Measurements from ENCODE around the gene PARP1.
"Not testable (repeated sequence)": the region's sequence is repeated elsewhere in the genome, so short reads cannot be mapped to it uniquely, and the experiment has no call there.

PARP1 gene

DNA sequence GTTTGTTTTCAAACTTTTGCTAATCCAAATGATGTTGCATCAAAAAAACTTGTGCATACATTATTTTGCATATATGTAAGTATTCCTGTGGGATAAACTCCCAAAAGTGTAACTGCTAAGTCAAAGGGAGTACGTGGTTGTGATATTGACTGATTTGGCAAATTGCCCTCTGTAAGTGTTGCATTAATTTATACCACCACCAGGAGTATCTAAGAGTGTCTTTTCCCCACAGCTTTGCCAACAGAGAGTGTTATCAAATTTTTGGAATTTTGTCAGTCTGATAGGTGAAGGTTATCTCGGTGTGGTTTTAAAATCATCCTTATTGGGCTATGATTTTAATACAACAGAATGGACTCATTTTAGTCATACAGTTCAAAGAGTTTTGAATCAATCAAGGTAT lies 30.1 kb upstream of the PARP1 start:
- no peak overlapping the region for H3K4me3 ChIP-seq (ENCODE audit: insufficient read length, low read depth)
- no peaks in the 10 kb centered on the region for H3K27me3 ChIP-seq (ENCODE audit: insufficient read depth, insufficient read length)
- DNase-seq (ENCODE audit: low read depth, low spot score) = no peak
- no peaks in the 10 kb centered on the region for H3K36me3 ChIP-seq (ENCODE audit: insufficient read depth, insufficient read length, low read length)
- H3K9ac ChIP-seq (ENCODE audit: insufficient read length, low read depth) = no peak overlapping the region
- TF ChIP-seq ZNF274 (IDR thresholded peaks at IDR 0.05; ENCODE audit: low read depth, low read length) (no peak), YY1 (IDR thresholded peaks at IDR 0.05; ENCODE audit: insufficient read depth, insufficient read length) (no peak)
- H3K9me3 ChIP-seq (ENCODE audit: insufficient read depth, low read length) = no peaks in the 10 kb centered on the region
- no peaks in the 10 kb centered on the region for H3K4me1 ChIP-seq (ENCODE audit: insufficient read depth, insufficient read length)

GRCh38 chr1:226436855-226437491 lies 29.1 kb upstream of the PARP1 start:
- TF ChIP-seq YY1 (IDR thresholded peaks at IDR 0.05; ENCODE audit: insufficient read depth, insufficient read length) (no peak), ZNF274 (IDR thresholded peaks at IDR 0.05; ENCODE audit: low read depth, low read length) (no peak), SUZ12 (IDR thresholded peaks at IDR 0.05; ENCODE audit: extremely low read depth, insufficient read depth, insufficient read length) (no peak)
- no peak overlapping the region for H3K9ac ChIP-seq (ENCODE audit: insufficient read length, low read depth)
- no peak overlapping the region for H3K4me3 ChIP-seq (ENCODE audit: insufficient read length, low read depth)
- no peak for DNase-seq (ENCODE audit: low read depth, low spot score)
- H3K27me3 ChIP-seq (ENCODE audit: insufficient read depth, insufficient read length) = no peaks in the 10 kb centered on the region
- peaks cover 4% of the 10 kb centered on the region for H3K4me1 ChIP-seq (ENCODE audit: insufficient read depth, insufficient read length)
- no peaks in the 10 kb centered on the region for H3K9me3 ChIP-seq (ENCODE audit: insufficient read depth, low read length)
- H3K36me3 ChIP-seq (ENCODE audit: insufficient read depth, insufficient read length, low read length) = no peaks in the 10 kb centered on the region

GRCh38 chr1:226436472-226436854 lies 28.6 kb upstream of the PARP1 start:
- Histone ChIP-seq H3K9ac (ENCODE audit: insufficient read length, low read depth) (no peak overlapping the region), H3K9me3 (ENCODE audit: insufficient read depth, low read length) (no peaks in the 10 kb centered on the region), H3K36me3 (ENCODE audit: insufficient read depth, insufficient read length, low read length) (no peaks in the 10 kb centered on the region), H3K4me3 (ENCODE audit: insufficient read length, low read depth) (no peak overlapping the region), H3K4me1 (ENCODE audit: insufficient read depth, insufficient read length) (peaks cover 4% of the 10 kb centered on the region), H3K27me3 (ENCODE audit: insufficient read depth, insufficient read length) (no peaks in the 10 kb centered on the region)
- TF ChIP-seq YY1 (IDR thresholded peaks at IDR 0.05; ENCODE audit: insufficient read depth, insufficient read length) = no peak
- no peak for TF ChIP-seq ZNF274 (IDR thresholded peaks at IDR 0.05; ENCODE audit: low read depth, low read length)
- TF ChIP-seq SUZ12 (IDR thresholded peaks at IDR 0.05; ENCODE audit: extremely low read depth, insufficient read depth, insufficient read length) = no peak
- DNase-seq (ENCODE audit: low read depth, low spot score) = no peak

DNA sequence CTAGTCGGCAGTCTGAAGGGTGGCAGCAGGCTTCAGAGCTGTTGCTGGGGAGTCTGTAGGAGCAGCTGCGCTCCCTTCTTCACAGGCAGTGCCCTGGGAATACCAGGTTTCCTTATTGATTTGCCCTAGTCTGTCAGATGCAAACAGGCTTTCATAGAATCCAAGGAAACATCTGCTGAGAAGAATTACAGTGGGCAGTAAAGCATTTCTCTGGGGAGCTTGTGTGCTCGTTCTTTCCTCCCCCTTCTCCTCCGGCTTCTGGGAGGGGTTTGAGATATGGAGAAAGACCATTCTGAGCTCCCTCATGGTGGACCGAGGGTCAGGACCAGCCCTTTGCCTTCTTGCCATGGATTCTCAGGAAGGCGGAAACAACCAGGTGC lies 25.4 kb upstream of the PARP1 start:
- Histone ChIP-seq H3K4me1 (ENCODE audit: insufficient read depth, insufficient read length) (peaks cover 13% of the 10 kb centered on the region), H3K36me3 (ENCODE audit: insufficient read depth, insufficient read length, low read length) (no peaks in the 10 kb centered on the region), H3K9ac (ENCODE audit: insufficient read length, low read depth) (no peak overlapping the region), H3K27me3 (ENCODE audit: insufficient read depth, insufficient read length) (peaks cover 8% of the 10 kb centered on the region), H3K4me3 (ENCODE audit: insufficient read length, low read depth) (no peak overlapping the region), H3K9me3 (ENCODE audit: insufficient read depth, low read length) (no peaks in the 10 kb centered on the region)
- TF ChIP-seq SUZ12 (IDR thresholded peaks at IDR 0.05; ENCODE audit: extremely low read depth, insufficient read depth, insufficient read length) = no peak
- TF ChIP-seq ZNF274 (IDR thresholded peaks at IDR 0.05; ENCODE audit: low read depth, low read length) = no peak
- no peak for TF ChIP-seq YY1 (IDR thresholded peaks at IDR 0.05; ENCODE audit: insufficient read depth, insufficient read length)
- no peak for DNase-seq (ENCODE audit: low read depth, low spot score)

GRCh38 chr1:226432586-226433340 lies 24.9 kb upstream of the PARP1 start:
- Histone ChIP-seq H3K9me3 (ENCODE audit: insufficient read depth, low read length) (no peaks in the 10 kb centered on the region), H3K9ac (ENCODE audit: insufficient read length, low read depth) (no peak overlapping the region), H3K27me3 (ENCODE audit: insufficient read depth, insufficient read length) (peaks cover 11% of the 10 kb centered on the region), H3K4me1 (ENCODE audit: insufficient read depth, insufficient read length) (peaks cover 13% of the 10 kb centered on the region), H3K4me3 (ENCODE audit: insufficient read length, low read depth) (no peak overlapping the region), H3K36me3 (ENCODE audit: insufficient read depth, insufficient read length, low read length) (no peaks in the 10 kb centered on the region)
- TF ChIP-seq SUZ12 (IDR thresholded peaks at IDR 0.05; ENCODE audit: extremely low read depth, insufficient read depth, insufficient read length) = no peak
- TF ChIP-seq ZNF274 (IDR thresholded peaks at IDR 0.05; ENCODE audit: low read depth, low read length) = no peak
- no peak for TF ChIP-seq YY1 (IDR thresholded peaks at IDR 0.05; ENCODE audit: insufficient read depth, insufficient read length)
- DNase-seq (ENCODE audit: low read depth, low spot score) = no peak

- H3K4me1 ChIP-seq (ENCODE audit: insufficient read depth, insufficient read length) = peaks cover 13% of the 10 kb centered on the region
- not testable (repeated sequence) for H3K4me3 ChIP-seq (ENCODE audit: insufficient read length, low read depth)
Observed at GRCh38 chr1:226431898-226432297, 24.0 kb upstream of the PARP1 start.

GRCh38 chr1:226429858-226430715 lies 22.2 kb upstream of the PARP1 start:
- H3K9ac ChIP-seq (ENCODE audit: insufficient read length, low read depth) = no peak overlapping the region
- no peak overlapping the region for H3K4me3 ChIP-seq (ENCODE audit: insufficient read length, low read depth)
- no peaks in the 10 kb centered on the region for H3K36me3 ChIP-seq (ENCODE audit: insufficient read depth, insufficient read length, low read length)
- no peaks in the 10 kb centered on the region for H3K9me3 ChIP-seq (ENCODE audit: insufficient read depth, low read length)
- H3K27me3 ChIP-seq (ENCODE audit: insufficient read depth, insufficient read length) = peaks cover 11% of the 10 kb centered on the region
- TF ChIP-seq SUZ12 (IDR thresholded peaks at IDR 0.05; ENCODE audit: extremely low read depth, insufficient read depth, insufficient read length) = no peak
- TF ChIP-seq YY1 (IDR thresholded peaks at IDR 0.05; ENCODE audit: insufficient read depth, insufficient read length) = no peak
- TF ChIP-seq ZNF274 (IDR thresholded peaks at IDR 0.05; ENCODE audit: low read depth, low read length) = no peak
- no peak for DNase-seq (ENCODE audit: low read depth, low spot score)
- peaks cover 13% of the 10 kb centered on the region for H3K4me1 ChIP-seq (ENCODE audit: insufficient read depth, insufficient read length)

More at GRCh38 chr1:226431898-226432297, 24.0 kb upstream of the PARP1 start:
- not testable (repeated sequence) for H3K9me3 ChIP-seq (ENCODE audit: insufficient read depth, low read length); H3K9ac ChIP-seq (ENCODE audit: insufficient read length, low read depth); DNase-seq (ENCODE audit: low read depth, low spot score); H3K36me3 ChIP-seq (ENCODE audit: insufficient read depth, insufficient read length, low read length)
- H3K27me3 ChIP-seq (ENCODE audit: insufficient read depth, insufficient read length) = peaks cover 11% of the 10 kb centered on the region

All from NT2/D1 (cell line).